ENCODE measurements around the gene EXOC8.

- TF ChIP-seq SP1 (IDR thresholded peaks at IDR 0.05; ENCODE audit: low read depth) (no peak), EGR1 (IDR thresholded peaks at IDR 0.05; ENCODE audit: low read depth) (no peak), EZH2phosphoT487 (IDR thresholded peaks at IDR 0.05; ENCODE audit: borderline replicate concordance) (no peak), CTCF (IDR thresholded peaks at IDR 0.05 in 2 of 3, conservative IDR thresholded peaks at IDR 0.05 in 1 of 3; ENCODE audit: borderline replicate concordance in 1 of 3, insufficient read depth in 1 of 3, low read depth in 2 of 3, low read length in 2 of 3) (no peak), ELF1 (IDR thresholded peaks at IDR 0.05; ENCODE audit: borderline replicate concordance, low read depth) (no peak), POLR2A (IDR thresholded peaks at IDR 0.05; ENCODE audit: borderline replicate concordance, extremely low read depth, insufficient read depth, insufficient read length) (no peak), EZH2 (IDR thresholded peaks at IDR 0.05) (no peak), YY1 (IDR thresholded peaks at IDR 0.05; ENCODE audit: extremely low read depth, insufficient replicate concordance, low read depth, low read length) (no peak), CEBPB (IDR thresholded peaks at IDR 0.05; ENCODE audit: low read depth) (no peak), POLR2AphosphoS5 (IDR thresholded peaks at IDR 0.05; ENCODE audit: low read depth, low read length) (no peak)
Observed at GRCh38 chr1:231347961-231348360, 10.3 kb upstream of the EXOC8 start.

Measured in HCT116 (cell line).